Heart left ventricle (tissue), 13 donors: ENCODE measurements around the gene CABP4.

Experiments
- CTCF ChIP-seq, 12 donors: fragments of 200-600 bp; sonication (generic) in 4 of 12; IDR thresholded peaks; one replicate each; pipeline versions ENCODE4 v1.5.0 to v1.8.0; 2018 to 2022; ENCODE audit warnings: antibody characterized with exemption in 12 of 12, mild to moderate bottlenecking in 5 of 12
- POLR2A ChIP-seq, 2 donors: fragments of 450-650 bp; IDR thresholded peaks; one replicate each; pipeline ENCODE4 v1.6.1; 2017; ENCODE audit warnings: antibody characterized with exemption in 2 of 2, mild to moderate bottlenecking in 2 of 2, moderate library complexity in 2 of 2
- donor health status: ischemic (EF 13 %, LVEDD 7.1; RV severe dilation, severe dysfunction).
- donor health status: DM: no; HTN: yes; CAD: no.
- donor health status: DM: no; HTN: no; CAD: no.
- donor health status: ischemic (EF 25% LVEDD 6.9; RV normal size, moderate dysfunction).
- donor health status: ischemic (EF 25% LVEDD 5.7; RV mildly dilated, moderate dysfunction).
- donor health status: ischemic (EF 35%, LVEDD 5.7; RV mildly dilated, moderate dysfunction).
- donor health status: nonischemic (EF 11% LVEDD 7.7; RV severe dilation, severe dysfunction).
- donor health status: DM: yes; HTN: yes; CAD: no.
- donor health status: PGD.
- donor health status: ischemic (EF 29% LVEDD 5.4; RV normal size, mild dysfunction).
- donor health status: nonischemic (EF 23%, LVEDD 6.1; RV moderate dilation, normal function).

GRCh38 chr11:67501854-67502253, 46.7 kb downstream of the CABP4 start:
- TF ChIP-seq CTCF (IDR thresholded peaks at IDR 0.05) = no peak
- TF ChIP-seq POLR2A (IDR thresholded peaks at IDR 0.05) = no peak
